Stimulated activated naive CD8-positive, alpha-beta T cell treated with anti-CD3 and anti-CD28 coated beads, Interleukin-15, amount 100 ng/mL, for 72 hours (primary cell): ENCODE measurements around the gene CC2D2B.
A peak's percentile ranks its signal among the peaks of the same experiment; 100 is the strongest.
"Not testable (repeated sequence)": the region's sequence is repeated elsewhere in the genome, so short reads cannot be mapped to it uniquely, and the experiment has no call there.

ENCODE experiments used
- ATAC-seq: fragments of 150-1000 bp; cut with Tn5 transposase; 2 replicates; pipeline ENCODE4 v1.10.0; 2021; ENCODE audit warnings: mild to moderate bottlenecking, moderate library complexity
- DNase-seq, 2 donors: peaks; one replicate each; pipeline ENCODE4 v3.0.0; 2021 to 2022
- H3K27ac Mint-ChIP-seq, 2 donors: one replicate each; pipeline ENCODE4 v1.8.0; 2022; ENCODE audit warnings: mild to moderate bottlenecking in 2 of 2, mixed read lengths in 2 of 2, moderate library complexity in 2 of 2
- H3K27me3 Mint-ChIP-seq: one replicate; pipeline ENCODE4 v1.8.0; 2022; ENCODE audit warnings: mixed read lengths
- H3K4me1 Mint-ChIP-seq: one replicate; pipeline ENCODE4 v1.8.0; 2022; ENCODE audit warnings: mild to moderate bottlenecking, mixed read lengths
- H3K4me3 Mint-ChIP-seq, 2 donors: one replicate each; pipeline ENCODE4 v1.8.0; 2022; ENCODE audit warnings: mild to moderate bottlenecking in 2 of 2, mixed read lengths in 2 of 2, moderate library complexity in 1 of 2
- H3K9me3 Mint-ChIP-seq, 2 donors: one replicate each; pipeline ENCODE4 v1.8.0; 2022; ENCODE audit warnings: mixed read lengths in 2 of 2

Gene CC2D2B

DNA sequence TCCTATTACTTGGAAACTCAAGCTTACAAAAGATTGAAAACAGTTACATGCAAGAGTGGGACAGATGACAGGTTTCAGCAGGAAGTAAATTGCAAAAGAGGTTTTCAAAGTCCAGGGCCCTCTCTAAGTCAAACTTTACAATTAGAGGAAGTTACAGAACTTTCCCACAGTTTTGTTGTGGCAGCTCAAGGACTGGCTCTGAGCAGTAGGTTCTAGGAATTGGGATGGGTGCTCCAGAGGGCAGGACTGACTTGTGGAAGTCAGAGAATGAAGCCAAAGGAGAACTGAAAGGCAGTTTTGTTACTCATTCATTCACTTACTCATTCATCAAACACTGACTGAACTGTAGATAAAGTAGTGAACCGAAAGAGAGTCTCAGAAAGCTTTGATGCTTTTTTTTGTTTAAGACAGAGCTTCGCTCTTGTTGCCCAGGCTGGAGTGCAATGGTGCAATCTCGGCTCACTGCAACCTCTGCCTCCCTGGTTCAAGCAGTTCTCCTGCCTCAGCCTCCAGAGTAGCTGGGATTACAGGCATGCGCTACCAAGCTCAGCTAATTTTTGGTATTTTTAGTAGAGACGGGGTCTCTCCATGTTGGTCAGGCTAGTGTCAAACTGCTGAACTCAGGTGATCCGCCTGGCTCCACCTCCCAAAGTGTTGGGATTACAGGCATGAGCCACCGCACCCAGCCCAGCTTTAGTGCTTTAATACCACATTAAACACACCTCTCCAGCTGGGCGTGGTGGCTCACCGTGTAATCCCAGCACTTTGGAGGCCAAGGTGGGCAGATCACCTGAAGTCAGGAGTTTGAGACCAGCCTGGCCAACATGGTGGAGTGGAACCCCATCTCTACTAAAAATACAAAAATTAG, 68.8 kb downstream of the CC2D2B start:
- DNase-seq (no peak), ATAC-seq (no peak)
- no peak overlapping the region for H3K4me3 Mint-ChIP-seq
- no peak overlapping the region for H3K27ac Mint-ChIP-seq
- no peaks in the 10 kb centered on the region for H3K4me1 Mint-ChIP-seq
- no peaks in the 10 kb centered on the region for H3K27me3 Mint-ChIP-seq
- H3K9me3 Mint-ChIP-seq, result no peaks in the 10 kb centered on the region

DNA sequence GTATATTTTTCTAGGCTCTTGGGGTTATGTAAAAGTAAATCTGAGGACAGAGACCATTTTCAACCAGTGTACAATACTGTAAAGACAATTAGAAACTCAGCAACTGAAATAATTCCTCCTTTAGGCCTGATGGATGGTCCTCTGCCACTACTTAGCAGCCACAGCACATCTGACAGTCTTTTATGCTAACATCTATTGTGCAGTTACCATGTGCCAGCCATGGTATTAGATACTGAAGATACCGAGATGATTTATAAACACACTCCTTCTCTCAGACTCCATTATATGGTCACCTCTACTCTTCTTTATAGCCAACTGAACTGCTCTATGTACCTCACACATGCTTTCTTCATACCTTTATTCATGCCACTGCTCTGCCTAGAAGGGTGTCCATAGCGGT, 74.4 kb downstream of the CC2D2B start:
- DNase-seq (no peak), ATAC-seq (no peak)
- Mint-ChIP-seq H3K27ac (no peak overlapping the region), H3K27me3 (no peaks in the 10 kb centered on the region), H3K4me1 (no peaks in the 10 kb centered on the region), H3K9me3 (no peaks in the 10 kb centered on the region), H3K4me3 (no peak overlapping the region)

DNA sequence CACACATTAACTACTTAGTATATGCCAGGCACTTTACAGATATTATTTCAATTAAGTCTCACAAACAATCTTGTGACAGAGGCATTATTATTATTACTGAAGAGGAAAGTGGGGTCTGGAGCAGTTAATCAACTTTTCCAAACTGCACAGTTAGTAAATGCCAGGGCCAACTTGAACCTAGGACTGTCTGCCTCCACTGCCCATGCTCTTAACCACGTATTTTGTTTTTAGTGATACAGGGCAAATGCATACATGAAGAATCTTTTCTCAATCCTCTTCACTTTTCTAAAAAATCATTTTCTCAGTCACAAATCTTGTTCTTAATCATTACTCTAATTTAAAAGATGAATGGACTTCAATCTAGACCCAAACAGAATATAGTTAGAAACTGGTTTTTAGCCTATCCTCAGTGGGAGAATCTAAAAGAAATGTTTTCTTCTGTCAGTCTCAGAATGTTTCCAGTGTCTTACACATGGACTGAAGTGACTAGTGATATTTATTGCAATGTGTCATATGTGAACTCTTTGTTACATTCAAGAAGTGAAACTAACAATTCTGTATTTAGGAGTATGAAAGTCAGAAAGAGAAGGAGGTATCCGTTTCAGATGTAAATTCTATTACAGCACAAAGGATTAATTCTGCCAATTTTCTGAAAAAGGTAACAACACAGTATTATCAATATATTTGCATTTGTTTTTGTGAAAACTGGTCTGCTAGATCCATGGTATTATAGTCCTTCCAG, 80.1 kb downstream of the CC2D2B start:
- H3K4me3 Mint-ChIP-seq, result no peak overlapping the region
- H3K27me3 Mint-ChIP-seq, result peaks cover 8% of the 10 kb centered on the region
- H3K27ac Mint-ChIP-seq, result no peak overlapping the region
- DNase-seq, result no peak
- no peaks in the 10 kb centered on the region for H3K4me1 Mint-ChIP-seq
- no peak for ATAC-seq
- H3K9me3 Mint-ChIP-seq, result no peaks in the 10 kb centered on the region

DNA sequence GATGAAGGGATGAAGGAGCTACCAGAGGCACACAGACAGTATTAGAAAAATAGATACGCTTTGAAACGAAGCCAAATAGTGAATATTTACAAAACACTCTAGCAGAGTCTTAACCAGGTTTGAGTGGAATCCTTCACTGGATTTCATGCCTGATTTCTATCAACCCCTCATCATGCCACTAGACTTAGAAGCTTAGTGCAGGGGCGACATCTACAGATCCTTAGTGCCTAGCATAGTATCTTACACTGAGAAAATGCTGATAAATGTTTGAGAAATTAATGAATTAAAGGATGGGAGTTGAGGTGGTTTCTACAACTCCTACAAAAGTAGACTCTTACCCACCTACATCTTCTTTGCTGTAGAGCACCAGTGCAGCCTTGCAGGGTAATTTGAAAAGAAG, 80.9 kb downstream of the CC2D2B start:
- Mint-ChIP-seq H3K27ac (no peak overlapping the region), H3K27me3 (peaks cover 8% of the 10 kb centered on the region), H3K4me1 (no peaks in the 10 kb centered on the region), H3K9me3 (no peaks in the 10 kb centered on the region), H3K4me3 (no peak overlapping the region)
- DNase-seq (no peak), ATAC-seq (no peak)

DNA sequence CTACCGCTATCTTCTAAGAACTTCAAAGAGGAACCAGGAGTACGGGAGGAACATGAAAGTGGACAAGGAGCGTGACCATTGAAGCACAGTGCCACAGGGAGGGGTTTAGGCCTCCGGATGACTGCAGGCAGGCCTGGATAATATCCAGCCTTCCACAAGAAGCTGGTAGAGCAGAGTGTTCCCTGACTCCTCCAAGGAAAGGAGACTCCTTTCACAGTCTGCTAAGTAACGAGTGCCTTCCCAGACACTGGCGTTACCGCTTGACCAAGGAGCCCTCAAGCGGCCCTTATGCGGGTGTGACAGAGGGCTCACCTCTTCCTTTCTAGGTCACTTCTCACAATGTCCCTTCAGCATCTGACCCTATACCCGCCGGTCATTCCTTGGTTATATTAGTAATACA, 86.6 kb downstream of the CC2D2B start:
- H3K27ac Mint-ChIP-seq, H3K4me3 Mint-ChIP-seq, H3K27me3 Mint-ChIP-seq, H3K9me3 Mint-ChIP-seq, H3K4me1 Mint-ChIP-seq, ATAC-seq, DNase-seq: not testable (repeated sequence)

DNA sequence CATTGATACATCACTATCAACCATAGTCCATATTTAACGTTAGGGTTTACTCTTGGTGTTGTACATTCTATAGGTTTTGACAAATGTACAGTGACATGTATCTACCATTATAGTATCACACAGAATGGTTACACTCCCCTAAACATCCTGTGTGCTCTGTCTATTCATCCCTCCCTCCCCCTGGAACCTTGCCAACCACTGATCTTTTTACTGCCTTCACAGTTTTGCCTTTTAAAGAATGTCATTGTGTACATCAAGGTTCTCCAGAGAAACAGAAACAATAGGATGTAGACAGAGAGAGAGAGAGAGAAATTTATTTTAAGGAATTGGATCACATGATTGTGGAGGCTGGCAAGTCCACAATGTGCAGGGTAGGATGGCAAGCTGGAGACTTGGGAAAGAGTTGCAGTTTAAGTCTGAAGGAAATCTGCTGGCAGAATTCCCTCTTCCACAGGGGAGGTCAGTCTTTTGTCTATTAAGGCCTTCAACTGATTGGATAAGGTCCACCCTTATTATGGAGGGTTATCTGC, 90.5 kb downstream of the CC2D2B start:
- Mint-ChIP-seq H3K9me3 (no peaks in the 10 kb centered on the region), H3K4me3 (no peak overlapping the region), H3K27me3 (no peaks in the 10 kb centered on the region), H3K4me1 (no peaks in the 10 kb centered on the region), H3K27ac (no peak overlapping the region)
- no peak for DNase-seq
- ATAC-seq, result no peak

DNA sequence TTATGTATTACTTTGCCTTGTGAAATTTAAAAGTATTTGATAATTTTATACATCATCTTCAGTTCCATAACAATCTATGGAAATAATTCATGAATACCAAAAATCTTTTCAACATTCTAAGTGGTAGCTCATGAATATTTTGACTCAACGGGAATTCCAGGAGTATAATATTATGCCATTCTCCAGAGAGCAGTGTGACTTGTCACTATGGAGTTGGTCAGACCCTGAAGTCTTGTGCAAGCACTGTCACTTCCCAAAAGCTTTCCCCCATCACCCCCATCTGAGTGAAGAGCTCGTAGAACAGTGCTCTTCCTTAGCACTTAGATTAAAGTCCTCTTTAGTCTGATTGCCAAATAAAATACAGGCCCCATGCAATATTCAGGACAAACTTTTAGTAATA, 106.2 kb downstream of the CC2D2B start:
- Mint-ChIP-seq H3K9me3 (no peaks in the 10 kb centered on the region), H3K27me3 (no peaks in the 10 kb centered on the region), H3K4me1 (peaks cover 4% of the 10 kb centered on the region), H3K4me3 (no peak overlapping the region), H3K27ac (no peak overlapping the region)
- DNase-seq, result no peak
- no peak for ATAC-seq

DNA sequence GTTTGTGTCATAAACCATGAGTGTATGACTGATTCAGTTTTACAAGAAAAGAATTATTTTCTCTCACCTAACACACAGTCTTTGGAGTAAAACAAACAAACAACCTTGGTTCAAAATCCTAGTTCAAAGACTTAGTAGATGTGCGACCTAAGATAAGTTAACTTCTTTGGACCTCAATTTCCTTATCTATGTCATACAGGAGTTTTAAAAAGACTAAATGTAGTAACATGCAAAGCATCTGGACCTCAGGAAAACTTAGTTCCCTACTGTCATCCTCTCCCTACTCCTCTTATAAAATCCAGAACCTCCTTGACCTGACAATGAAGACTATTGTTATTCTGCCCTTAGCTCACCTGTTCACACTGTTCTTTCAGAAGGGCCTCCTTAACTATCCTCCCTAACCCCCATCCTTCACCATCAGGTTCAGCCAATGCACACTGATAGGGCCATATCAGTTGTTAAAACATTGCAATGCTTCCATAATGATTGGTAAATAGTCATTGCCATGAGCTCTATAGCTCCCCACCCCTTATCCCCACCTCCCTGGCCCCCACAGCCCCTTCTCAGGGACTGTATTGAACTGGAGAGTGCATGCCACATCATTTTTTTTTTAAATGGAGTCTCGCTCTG, 106.8 kb downstream of the CC2D2B start:
- no peaks in the 10 kb centered on the region for H3K9me3 Mint-ChIP-seq
- no peak for ATAC-seq
- no peak overlapping the region for H3K27ac Mint-ChIP-seq
- no peak for DNase-seq
- H3K4me1 Mint-ChIP-seq, result peaks cover 4% of the 10 kb centered on the region
- no peaks in the 10 kb centered on the region for H3K27me3 Mint-ChIP-seq
- no peak overlapping the region for H3K4me3 Mint-ChIP-seq

DNA sequence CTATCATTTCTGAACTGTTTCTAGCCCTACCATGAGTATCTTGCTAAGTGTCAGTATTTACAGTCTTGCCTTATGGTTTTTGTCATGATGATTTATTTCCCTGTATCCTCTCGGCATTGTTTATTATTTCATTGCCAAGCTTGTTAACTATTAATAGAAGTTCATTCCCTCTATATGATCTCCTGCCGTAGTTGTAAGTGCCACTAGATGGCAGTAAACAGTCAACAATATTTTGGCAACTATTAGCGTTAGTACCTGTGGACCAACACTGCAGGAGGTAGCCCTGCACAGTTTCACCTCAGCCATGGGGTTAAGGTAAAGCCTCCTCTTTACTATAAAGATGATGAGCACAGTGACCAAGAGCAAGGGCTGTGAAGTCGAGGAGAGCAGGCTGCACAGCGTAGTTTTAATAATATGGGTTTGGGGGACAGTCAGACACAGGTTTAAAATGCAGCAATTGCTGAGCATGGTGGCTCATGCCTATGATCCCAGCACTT, 109.5 kb downstream of the CC2D2B start:
- peak; percentile 30 to 35 for DNase-seq
- H3K27ac Mint-ChIP-seq, result no peak overlapping the region
- ATAC-seq, result peak; percentile 93
- no peak overlapping the region for H3K4me3 Mint-ChIP-seq
- H3K9me3 Mint-ChIP-seq, result no peaks in the 10 kb centered on the region
- no peaks in the 10 kb centered on the region for H3K27me3 Mint-ChIP-seq
- peaks cover 4% of the 10 kb centered on the region for H3K4me1 Mint-ChIP-seq

DNA sequence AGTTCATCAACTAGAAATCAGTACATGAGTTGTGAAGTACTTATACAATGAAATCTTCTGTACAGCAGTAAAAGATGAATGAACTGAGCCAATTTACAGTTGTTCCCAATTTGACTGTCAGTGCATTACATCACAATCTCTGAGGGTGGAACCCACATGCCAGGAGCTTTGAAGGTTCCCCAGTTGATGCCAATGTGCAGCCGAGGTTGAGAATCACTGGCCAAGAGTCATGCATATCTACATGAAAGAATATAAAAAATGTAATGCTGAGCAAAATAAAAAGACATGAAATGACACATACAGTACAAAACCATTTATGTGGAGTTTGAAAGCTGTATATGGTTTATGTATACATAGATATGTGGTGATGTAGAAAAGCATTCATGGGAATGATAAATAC, 113.6 kb downstream of the CC2D2B start:
- DNase-seq, result no peak
- no peak for ATAC-seq
- no peak overlapping the region for H3K27ac Mint-ChIP-seq
- H3K4me1 Mint-ChIP-seq, result peaks cover 4% of the 10 kb centered on the region
- no peaks in the 10 kb centered on the region for H3K9me3 Mint-ChIP-seq
- no peaks in the 10 kb centered on the region for H3K27me3 Mint-ChIP-seq
- H3K4me3 Mint-ChIP-seq, result no peak overlapping the region

DNA sequence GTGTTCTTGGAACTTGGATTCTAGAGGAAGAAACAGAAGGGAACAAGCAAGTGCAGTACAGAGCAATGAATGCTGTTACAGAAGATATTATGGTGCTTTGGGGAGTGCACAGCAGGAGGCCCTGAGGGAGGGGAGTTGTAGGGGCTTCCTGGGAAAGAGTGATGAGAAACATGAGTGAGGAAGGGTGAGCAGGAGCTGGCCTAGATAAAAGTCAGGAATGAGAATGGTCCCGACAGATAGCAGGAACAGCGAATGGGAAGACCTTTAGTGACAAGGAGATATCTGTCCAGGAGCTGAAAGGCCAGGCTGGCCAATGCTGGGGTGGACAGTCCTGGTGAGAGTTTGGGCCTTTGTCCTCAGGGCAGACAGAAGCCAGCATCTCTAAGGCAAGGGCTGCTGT, 115.0 kb downstream of the CC2D2B start:
- no peaks in the 10 kb centered on the region for H3K9me3 Mint-ChIP-seq
- DNase-seq (no peak), ATAC-seq (no peak)
- H3K4me3 Mint-ChIP-seq, result no peak overlapping the region
- no peaks in the 10 kb centered on the region for H3K27me3 Mint-ChIP-seq
- H3K27ac Mint-ChIP-seq, result peak overlapping the region in 1 of 2 donors; percentile 6
- no peaks in the 10 kb centered on the region for H3K4me1 Mint-ChIP-seq

DNA sequence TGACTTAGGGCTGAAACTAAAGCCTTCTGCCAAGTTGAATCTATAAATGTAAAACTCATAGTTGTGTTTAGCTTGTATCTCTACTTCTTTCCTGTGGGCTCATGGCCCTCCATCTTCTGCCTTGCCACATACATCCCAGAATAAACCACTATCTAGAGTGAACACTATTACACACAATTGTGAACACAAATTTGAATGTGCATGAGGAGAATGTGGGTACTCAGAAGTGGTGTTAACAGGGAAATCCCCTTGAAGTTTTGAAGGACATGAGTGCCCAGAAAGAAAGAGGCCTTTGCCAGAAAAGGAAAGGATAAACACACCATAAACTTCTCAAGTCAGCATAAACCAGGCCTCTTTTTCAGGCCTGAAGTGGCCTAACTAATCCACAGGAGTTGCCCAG, 115.4 kb downstream of the CC2D2B start:
- no peak for DNase-seq
- H3K27me3 Mint-ChIP-seq, result no peaks in the 10 kb centered on the region

DNA sequence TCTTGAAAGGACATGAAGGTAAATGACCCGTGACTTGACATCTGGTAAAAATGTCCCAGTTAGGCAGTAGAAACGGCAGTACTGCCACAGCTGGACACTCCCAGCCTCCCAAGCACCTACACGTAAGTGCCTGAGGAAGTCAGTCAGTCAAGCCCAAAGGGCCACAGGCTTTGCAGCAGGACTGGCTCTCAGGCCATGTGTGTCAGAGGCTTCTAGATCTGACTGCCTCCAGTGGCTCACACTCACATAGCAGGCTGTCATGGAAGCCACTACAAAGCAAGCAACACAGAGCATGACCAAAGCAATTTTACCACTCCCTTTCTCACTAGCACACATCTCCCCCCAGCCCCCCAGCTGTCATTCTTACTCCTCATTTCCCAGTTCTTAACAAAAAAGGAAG, 117.8 kb downstream of the CC2D2B start:
- no peak overlapping the region for H3K4me3 Mint-ChIP-seq
- ATAC-seq, result peak; percentile 78
- H3K27ac Mint-ChIP-seq, result no peak overlapping the region
- peaks cover 7% of the 10 kb centered on the region for H3K27me3 Mint-ChIP-seq
- no peaks in the 10 kb centered on the region for H3K9me3 Mint-ChIP-seq
- H3K4me1 Mint-ChIP-seq, result no peaks in the 10 kb centered on the region
- DNase-seq, result no peak

More for the DNA sequence above, 115.4 kb downstream of the CC2D2B start:
- H3K27ac Mint-ChIP-seq, result peak overlapping the region in 1 of 2 donors; percentile 26
- no peak overlapping the region for H3K4me3 Mint-ChIP-seq
- H3K9me3 Mint-ChIP-seq, result no peaks in the 10 kb centered on the region
- ATAC-seq, result peak; percentile 69
- H3K4me1 Mint-ChIP-seq, result no peaks in the 10 kb centered on the region

DNA sequence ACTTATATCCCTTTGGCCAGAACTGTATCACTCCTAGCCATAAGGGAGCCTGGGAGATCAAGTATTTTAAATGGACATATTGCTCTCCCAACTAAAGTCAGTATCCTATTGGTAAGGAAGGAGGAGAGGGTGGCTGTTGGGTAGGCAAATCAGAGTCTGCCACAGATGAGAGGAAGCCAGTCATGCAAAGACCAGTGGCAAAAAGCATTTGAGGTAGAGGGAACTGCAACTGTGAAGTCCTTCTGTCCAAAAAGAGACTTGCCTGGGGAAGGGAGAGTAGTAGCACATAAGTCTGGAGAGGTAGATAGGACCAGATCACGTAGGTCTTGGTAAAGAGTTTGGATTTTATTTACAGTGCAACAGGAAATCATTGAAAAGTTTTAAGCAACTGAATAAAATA, 126.8 kb downstream of the CC2D2B start:
- Mint-ChIP-seq H3K9me3 (no peaks in the 10 kb centered on the region), H3K27ac (no peak overlapping the region), H3K4me3 (no peak overlapping the region), H3K27me3 (peaks cover 22% of the 10 kb centered on the region), H3K4me1 (no peaks in the 10 kb centered on the region)
- DNase-seq, result no peak
- no peak for ATAC-seq

DNA sequence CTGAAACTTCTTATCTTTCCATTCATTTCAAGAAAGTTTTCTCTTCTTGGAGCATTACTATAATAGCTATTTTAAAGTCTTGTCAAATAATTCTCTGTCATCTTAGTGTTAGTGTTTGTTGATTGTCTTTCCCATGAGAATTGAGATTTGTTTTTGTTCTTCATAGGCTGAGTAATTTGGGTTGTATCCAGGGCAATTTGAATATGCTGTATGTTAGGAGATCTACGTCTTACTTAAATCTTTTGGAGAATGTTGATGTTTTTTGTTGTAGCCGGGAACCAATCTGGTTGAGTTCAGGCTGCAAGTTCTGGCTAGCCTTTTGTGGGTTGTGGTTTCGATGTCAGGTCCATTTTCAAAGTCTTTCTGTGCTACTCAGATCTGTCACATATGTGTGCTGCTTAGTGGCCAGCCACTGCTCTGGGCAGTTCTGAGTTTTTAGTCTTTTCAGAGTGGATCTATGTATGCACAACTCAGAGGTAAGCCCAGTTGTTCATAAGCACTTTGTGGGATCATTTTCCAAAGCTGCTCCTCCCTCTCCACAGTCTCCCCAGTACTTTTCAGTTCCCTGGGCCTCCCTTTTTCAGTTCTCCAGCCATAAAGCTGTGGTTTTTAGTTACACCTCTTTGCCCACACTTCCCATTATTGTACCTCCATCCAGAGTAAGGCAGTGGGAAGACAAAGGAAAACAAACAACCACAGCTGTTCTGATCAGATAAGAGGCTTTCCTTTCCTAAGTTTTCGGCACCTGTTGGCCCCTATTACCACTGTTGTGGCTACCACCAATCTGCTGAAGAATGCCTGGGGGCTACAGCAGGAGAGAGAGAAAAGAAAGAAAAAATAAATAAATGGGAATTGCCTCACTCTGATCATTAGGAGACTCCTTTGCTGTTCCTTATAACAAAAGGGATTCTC, 131.0 kb downstream of the CC2D2B start:
- Mint-ChIP-seq H3K4me1 (peaks cover 7% of the 10 kb centered on the region), H3K4me3 (no peak overlapping the region), H3K27me3 (peaks cover 22% of the 10 kb centered on the region), H3K9me3 (no peaks in the 10 kb centered on the region), H3K27ac (no peak overlapping the region)
- DNase-seq, result no peak
- no peak for ATAC-seq
